Measurements from ENCODE around the gene NCKAP5. TPM values are rescaled to one million over a fixed set of nuclear protein-coding genes. Genes with fewer than 3 reads are reported as not detected.

The NCKAP5 gene
- total and polyA plus RNA-seq, 2 of the 13 experiments (the other 11 are each of a cell fraction or from before 2014, with no cell fraction given) = 0.01 TPM; not detected in 1

GRCh38 chr2:132937629-132938028, 630.6 kb downstream of the NCKAP5 start (continued):
- no peak for TF ChIP-seq PRDM4 (CRISPR knock-in tag; IDR thresholded peaks at IDR 0.05; ENCODE audit: borderline replicate concordance)
- TF ChIP-seq NR2F1 (CRISPR knock-in tag; IDR thresholded peaks at IDR 0.05) = no peak
- no peak for TF ChIP-seq DMTF1 (CRISPR knock-in tag; IDR thresholded peaks at IDR 0.05)
- TF ChIP-seq SYNCRIP (IDR thresholded peaks at IDR 0.05; ENCODE audit: insufficient read depth, low read depth, low read length) = no peak
- no peak for TF ChIP-seq FIP1L1 (IDR thresholded peaks at IDR 0.05; ENCODE audit: borderline replicate concordance, insufficient read depth, low read depth, low read length)
- TF ChIP-seq SUZ12 (IDR thresholded peaks at IDR 0.05; ENCODE audit: low read depth, low read length) = no peak
- no peak for TF ChIP-seq KDM5B (CRISPR knock-in tag; IDR thresholded peaks at IDR 0.05; ENCODE audit: borderline replicate concordance)
- no peak for TF ChIP-seq ZNF652 (CRISPR knock-in tag; IDR thresholded peaks at IDR 0.05; ENCODE audit: borderline replicate concordance, low read depth)
- TF ChIP-seq HNRNPLL (IDR thresholded peaks at IDR 0.05; ENCODE audit: low read depth, low read length, poor library complexity, severe bottlenecking) = no peak
- TF ChIP-seq DNMT3B (CRISPR knock-in tag; conservative IDR thresholded peaks at IDR 0.05) = no peak
- no peak for TF ChIP-seq HNF4G (IDR thresholded peaks at IDR 0.05; ENCODE audit: borderline replicate concordance, low read depth, low read length)
- TF ChIP-seq HNF4G (CRISPR knock-in tag; IDR thresholded peaks at IDR 0.05; ENCODE audit: borderline replicate concordance, low read depth) = no peak
- TF ChIP-seq MZF1 (CRISPR knock-in tag; IDR thresholded peaks at IDR 0.05; ENCODE audit: borderline replicate concordance) = no peak

Data from HepG2 (cell line).